Neural crest cell (in vitro differentiated cells): ENCODE results near the gene MED23. TPM values are rescaled to one million over a fixed set of nuclear protein-coding genes. Genes with fewer than 3 reads are reported as not detected.

Source experiments
- DNase-seq: peaks from one replicate; pipeline ENCODE4 v3.0.0; 2021; ENCODE audit warnings: low read depth, mixed read lengths, low spot score
- H3K27ac Mint-ChIP-seq: one replicate; pipeline ENCODE4 v1.8.0; 2021; ENCODE audit warnings: mild to moderate bottlenecking, mixed read lengths; ENCODE audit not compliant: unreplicated experiment
- H3K27me3 Mint-ChIP-seq: 2 replicates; pipeline ENCODE4 v1.8.0; 2021; ENCODE audit warnings: low read depth, mild to moderate bottlenecking, mixed read lengths
- H3K36me3 Mint-ChIP-seq: 2 replicates; pipeline ENCODE4 v1.8.0; 2021; ENCODE audit warnings: low read depth, mild to moderate bottlenecking, mixed read lengths
- H3K4me1 Mint-ChIP-seq: 2 replicates; pipeline ENCODE4 v1.8.0; 2021; ENCODE audit warnings: mixed read lengths
- H3K4me3 Mint-ChIP-seq: one replicate; pipeline ENCODE4 v1.8.0; 2021; ENCODE audit warnings: mild to moderate bottlenecking, mixed read lengths
- H3K9me3 Mint-ChIP-seq: 2 replicates; pipeline ENCODE4 v1.8.0; 2021; ENCODE audit warnings: mixed read lengths
- total RNA-seq: library from RNA; stranded (reverse); gene quantifications from 2 replicates; pipeline ENCODE4 v1.2.1, GENCODE V29; 2021
- TF ChIP-seq, protein P1 (sequence below): fragments of 200-600 bp; sonication (generic); conservative IDR thresholded peaks from 2 replicates; pipeline ENCODE4 v1.5.0; 2021; ENCODE audit warnings: antibody characterized with exemption, mild to moderate bottlenecking

The MED23 gene
- total RNA-seq, 1 donor from 2014 or later: 30.0 TPM

- Mint-ChIP-seq H3K9me3 (no peaks in the 10 kb centered on the region), H3K27ac (no peak within 1 kb of the TSS), H3K27me3 (no peaks in the 10 kb centered on the region), H3K36me3 (peaks cover 5% of the 10 kb centered on the region), H3K4me1 (peaks cover 7% of the 10 kb centered on the region), H3K4me3 (no peak within 1 kb of the TSS)
- TF ChIP-seq, protein P1, sequence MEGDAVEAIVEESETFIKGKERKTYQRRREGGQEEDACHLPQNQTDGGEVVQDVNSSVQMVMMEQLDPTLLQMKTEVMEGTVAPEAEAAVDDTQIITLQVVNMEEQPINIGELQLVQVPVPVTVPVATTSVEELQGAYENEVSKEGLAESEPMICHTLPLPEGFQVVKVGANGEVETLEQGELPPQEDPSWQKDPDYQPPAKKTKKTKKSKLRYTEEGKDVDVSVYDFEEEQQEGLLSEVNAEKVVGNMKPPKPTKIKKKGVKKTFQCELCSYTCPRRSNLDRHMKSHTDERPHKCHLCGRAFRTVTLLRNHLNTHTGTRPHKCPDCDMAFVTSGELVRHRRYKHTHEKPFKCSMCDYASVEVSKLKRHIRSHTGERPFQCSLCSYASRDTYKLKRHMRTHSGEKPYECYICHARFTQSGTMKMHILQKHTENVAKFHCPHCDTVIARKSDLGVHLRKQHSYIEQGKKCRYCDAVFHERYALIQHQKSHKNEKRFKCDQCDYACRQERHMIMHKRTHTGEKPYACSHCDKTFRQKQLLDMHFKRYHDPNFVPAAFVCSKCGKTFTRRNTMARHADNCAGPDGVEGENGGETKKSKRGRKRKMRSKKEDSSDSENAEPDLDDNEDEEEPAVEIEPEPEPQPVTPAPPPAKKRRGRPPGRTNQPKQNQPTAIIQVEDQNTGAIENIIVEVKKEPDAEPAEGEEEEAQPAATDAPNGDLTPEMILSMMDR: no peak
- no peak for DNase-seq
Measured at GRCh38 chr6:131572686-131573415, 55.2 kb downstream of the MED23 start, which contains the start of gene ARG1. Gene ARG1 (plus strand): TSS chr6:131573226. CDS start chr6:131573283, 57 bp downstream.

DNA sequence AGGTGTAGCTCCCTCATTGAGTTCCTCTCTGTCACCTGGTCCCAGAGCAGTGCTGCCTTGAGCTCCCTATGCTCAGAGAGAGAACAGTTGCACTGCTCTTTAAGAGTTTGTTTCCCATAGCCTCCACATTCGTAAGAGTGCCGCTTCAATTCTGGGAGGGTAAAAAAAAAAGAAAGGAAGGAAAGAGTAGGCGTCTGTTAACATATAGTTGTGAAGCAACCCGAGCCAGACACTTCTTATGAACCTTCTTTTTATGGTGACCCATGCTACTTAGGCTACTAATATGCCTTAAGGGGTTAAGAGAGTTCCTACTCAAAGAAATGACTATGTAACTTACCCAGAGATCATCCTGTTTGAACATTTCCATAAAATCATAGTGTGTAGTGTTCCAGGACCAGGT, 59.3 kb downstream of the MED23 start:
- no peak overlapping the region for H3K27ac Mint-ChIP-seq

GRCh38 chr6:131565056-131565455, 63.0 kb downstream of the MED23 start:
- TF ChIP-seq, protein P1: no peak
- H3K4me1 Mint-ChIP-seq: peaks cover 4% of the 10 kb centered on the region
- no peaks in the 10 kb centered on the region for H3K27me3 Mint-ChIP-seq
- H3K9me3 Mint-ChIP-seq: peaks cover 4% of the 10 kb centered on the region
- DNase-seq: no peak
- no peak overlapping the region for H3K4me3 Mint-ChIP-seq
- no peak overlapping the region for H3K27ac Mint-ChIP-seq
- peaks cover 3% of the 10 kb centered on the region for H3K36me3 Mint-ChIP-seq

More for the DNA sequence above, 59.3 kb downstream of the MED23 start:
- Mint-ChIP-seq H3K4me3 (no peak overlapping the region), H3K36me3 (peaks cover 8% of the 10 kb centered on the region), H3K4me1 (peaks cover 4% of the 10 kb centered on the region), H3K9me3 (peaks cover 4% of the 10 kb centered on the region), H3K27me3 (no peaks in the 10 kb centered on the region)
- no peak for DNase-seq
- TF ChIP-seq, protein P1: no peak

- Mint-ChIP-seq H3K4me3 (no peak overlapping the region), H3K27ac (no peak overlapping the region)
Measured at GRCh38 chr6:131561925-131562707, 65.9 kb downstream of the MED23 start.

GRCh38 chr6:131558922-131559321, 69.1 kb downstream of the MED23 start:
- Mint-ChIP-seq H3K4me1 (peaks cover 5% of the 10 kb centered on the region), H3K27me3 (no peaks in the 10 kb centered on the region), H3K9me3 (peaks cover 2% of the 10 kb centered on the region), H3K4me3 (no peak overlapping the region), H3K36me3 (no peaks in the 10 kb centered on the region), H3K27ac (no peak overlapping the region)
- DNase-seq: no peak
- TF ChIP-seq, protein P1: no peak

More at GRCh38 chr6:131561925-131562707, 65.9 kb downstream of the MED23 start:
- TF ChIP-seq, protein P1: no peak
- H3K27me3 Mint-ChIP-seq: no peaks in the 10 kb centered on the region
- DNase-seq: no peak
- H3K9me3 Mint-ChIP-seq: peaks cover 6% of the 10 kb centered on the region
- no peaks in the 10 kb centered on the region for H3K4me1 Mint-ChIP-seq
- peaks cover 3% of the 10 kb centered on the region for H3K36me3 Mint-ChIP-seq
